ENCODE results near the gene STK10. TPM values are rescaled to one million over a fixed set of nuclear protein-coding genes. Genes with fewer than 3 reads are reported as not detected.

Gene STK10
- total and polyA plus RNA-seq, 9 of the 15 experiments (the other 6 are each of a cell fraction or from before 2014, with no cell fraction given), result 0.30 to 6.7 (median 2.4) TPM

DNA sequence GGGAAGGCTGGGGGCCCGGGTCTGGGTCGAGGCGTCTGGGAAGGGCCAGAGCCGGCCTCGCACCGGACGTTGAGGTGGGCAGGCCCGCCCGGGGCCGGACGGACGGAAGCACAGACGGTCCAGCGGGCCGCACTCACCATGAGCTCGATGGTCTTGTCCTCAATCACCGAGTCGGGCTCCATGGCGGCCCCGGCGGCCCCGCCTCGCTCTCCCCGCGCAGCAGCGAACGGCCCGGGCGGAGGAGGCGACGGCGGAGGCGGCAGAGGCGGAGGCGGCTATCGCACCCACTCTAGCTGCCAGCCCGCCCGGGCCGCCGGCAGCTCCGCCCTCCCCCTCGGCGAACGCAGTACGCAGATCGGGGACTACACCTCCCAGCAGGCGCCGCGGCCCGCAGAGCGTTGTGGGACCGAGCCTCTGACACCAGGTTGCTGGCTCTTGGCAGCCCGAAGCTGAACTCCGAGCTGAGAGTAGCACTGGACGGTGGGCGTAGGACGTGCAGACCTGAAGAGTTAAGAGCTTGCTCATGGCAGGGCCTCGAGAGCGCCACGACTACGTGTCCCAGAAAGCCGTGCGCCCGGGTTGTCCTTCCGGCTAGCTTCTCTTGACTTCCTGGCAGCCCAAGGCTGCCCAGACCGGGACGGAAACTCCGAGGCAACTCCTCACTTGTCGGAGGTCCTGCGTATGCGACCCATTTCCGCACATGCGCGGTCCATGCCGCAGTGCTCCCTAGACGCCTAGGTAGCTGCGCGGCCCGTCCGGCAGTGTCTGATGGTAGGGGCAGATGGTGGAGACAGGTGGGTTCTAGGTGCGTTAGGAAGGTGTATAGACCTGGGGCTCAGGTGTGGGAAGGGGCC is 181.5 kb downstream of the STK10 start, which contains the start of gene FBXW11 (continued):
- TF ChIP-seq, protein P1, sequence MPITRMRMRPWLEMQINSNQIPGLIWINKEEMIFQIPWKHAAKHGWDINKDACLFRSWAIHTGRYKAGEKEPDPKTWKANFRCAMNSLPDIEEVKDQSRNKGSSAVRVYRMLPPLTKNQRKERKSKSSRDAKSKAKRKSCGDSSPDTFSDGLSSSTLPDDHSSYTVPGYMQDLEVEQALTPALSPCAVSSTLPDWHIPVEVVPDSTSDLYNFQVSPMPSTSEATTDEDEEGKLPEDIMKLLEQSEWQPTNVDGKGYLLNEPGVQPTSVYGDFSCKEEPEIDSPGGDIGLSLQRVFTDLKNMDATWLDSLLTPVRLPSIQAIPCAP (CRISPR knock-in tag; IDR thresholded peaks at IDR 0.05; ENCODE audit: borderline replicate concordance), result no peak
- TF ChIP-seq HDGF (IDR thresholded peaks at IDR 0.05) (no peak), HIVEP1 (CRISPR knock-in tag; IDR thresholded peaks at IDR 0.05) (0 out of 2 replicates have a peak, but pooled peaks have one; percentile 31), LARP7 (IDR thresholded peaks at IDR 0.05) (no peak), RBFOX2 (IDR thresholded peaks at IDR 0.05; ENCODE audit: low read depth, low read length) (peak; percentile 92), ZNF436 (CRISPR knock-in tag; IDR thresholded peaks at IDR 0.05) (no peak), DIDO1 (tag; IDR thresholded peaks at IDR 0.05; ENCODE audit: low read depth) (peak; percentile 84), NR2C2 (CRISPR knock-in tag; IDR thresholded peaks at IDR 0.05) (peak; percentile 92), NR2C2 (tag; IDR thresholded peaks at IDR 0.05) (peak; percentile 99), BMI1 (IDR thresholded peaks at IDR 0.05; ENCODE audit: low read length) (no peak), POLR3G (IDR thresholded peaks at IDR 0.05; ENCODE audit: extremely low read depth, insufficient read length, insufficient replicate concordance) (no peak), ZFX (CRISPR knock-in tag; IDR thresholded peaks at IDR 0.05) (peak; percentile 91), ZNF165 (CRISPR knock-in tag; IDR thresholded peaks at IDR 0.05; ENCODE audit: borderline replicate concordance) (peak; percentile 84; the same call in 1 of the 2 replicates)
- TF ChIP-seq, protein P2, sequence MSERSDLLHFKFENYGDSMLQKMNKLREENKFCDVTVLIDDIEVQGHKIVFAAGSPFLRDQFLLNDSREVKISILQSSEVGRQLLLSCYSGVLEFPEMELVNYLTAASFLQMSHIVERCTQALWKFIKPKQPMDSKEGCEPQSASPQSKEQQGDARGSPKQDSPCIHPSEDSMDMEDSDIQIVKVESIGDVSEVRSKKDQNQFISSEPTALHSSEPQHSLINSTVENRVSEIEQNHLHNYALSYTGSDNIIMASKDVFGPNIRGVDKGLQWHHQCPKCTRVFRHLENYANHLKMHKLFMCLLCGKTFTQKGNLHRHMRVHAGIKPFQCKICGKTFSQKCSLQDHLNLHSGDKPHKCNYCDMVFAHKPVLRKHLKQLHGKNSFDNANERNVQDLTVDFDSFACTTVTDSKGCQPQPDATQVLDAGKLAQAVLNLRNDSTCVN (CRISPR knock-in tag; IDR thresholded peaks at IDR 0.05), result peak; percentile 92; the same call in 1 of the 2 replicates
- TF ChIP-seq, protein P3, sequence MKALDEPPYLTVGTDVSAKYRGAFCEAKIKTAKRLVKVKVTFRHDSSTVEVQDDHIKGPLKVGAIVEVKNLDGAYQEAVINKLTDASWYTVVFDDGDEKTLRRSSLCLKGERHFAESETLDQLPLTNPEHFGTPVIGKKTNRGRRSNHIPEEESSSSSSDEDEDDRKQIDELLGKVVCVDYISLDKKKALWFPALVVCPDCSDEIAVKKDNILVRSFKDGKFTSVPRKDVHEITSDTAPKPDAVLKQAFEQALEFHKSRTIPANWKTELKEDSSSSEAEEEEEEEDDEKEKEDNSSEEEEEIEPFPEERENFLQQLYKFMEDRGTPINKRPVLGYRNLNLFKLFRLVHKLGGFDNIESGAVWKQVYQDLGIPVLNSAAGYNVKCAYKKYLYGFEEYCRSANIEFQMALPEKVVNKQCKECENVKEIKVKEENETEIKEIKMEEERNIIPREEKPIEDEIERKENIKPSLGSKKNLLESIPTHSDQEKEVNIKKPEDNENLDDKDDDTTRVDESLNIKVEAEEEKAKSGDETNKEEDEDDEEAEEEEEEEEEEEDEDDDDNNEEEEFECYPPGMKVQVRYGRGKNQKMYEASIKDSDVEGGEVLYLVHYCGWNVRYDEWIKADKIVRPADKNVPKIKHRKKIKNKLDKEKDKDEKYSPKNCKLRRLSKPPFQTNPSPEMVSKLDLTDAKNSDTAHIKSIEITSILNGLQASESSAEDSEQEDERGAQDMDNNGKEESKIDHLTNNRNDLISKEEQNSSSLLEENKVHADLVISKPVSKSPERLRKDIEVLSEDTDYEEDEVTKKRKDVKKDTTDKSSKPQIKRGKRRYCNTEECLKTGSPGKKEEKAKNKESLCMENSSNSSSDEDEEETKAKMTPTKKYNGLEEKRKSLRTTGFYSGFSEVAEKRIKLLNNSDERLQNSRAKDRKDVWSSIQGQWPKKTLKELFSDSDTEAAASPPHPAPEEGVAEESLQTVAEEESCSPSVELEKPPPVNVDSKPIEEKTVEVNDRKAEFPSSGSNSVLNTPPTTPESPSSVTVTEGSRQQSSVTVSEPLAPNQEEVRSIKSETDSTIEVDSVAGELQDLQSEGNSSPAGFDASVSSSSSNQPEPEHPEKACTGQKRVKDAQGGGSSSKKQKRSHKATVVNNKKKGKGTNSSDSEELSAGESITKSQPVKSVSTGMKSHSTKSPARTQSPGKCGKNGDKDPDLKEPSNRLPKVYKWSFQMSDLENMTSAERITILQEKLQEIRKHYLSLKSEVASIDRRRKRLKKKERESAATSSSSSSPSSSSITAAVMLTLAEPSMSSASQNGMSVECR (CRISPR knock-in tag; IDR thresholded peaks at IDR 0.05), result peak; percentile 93
